Peyer's patch (tissue), 4 donors: Measurements from ENCODE around the gene ENPP6.

ENCODE experiments used
- CTCF ChIP-seq, 6 experiments: fragments of 450-650 bp in 4 of 6; fragments of 200-600 bp in 2 of 6; sonication (generic) in 1 of 6; IDR thresholded peaks; one replicate each; pipeline ENCODE4 v1.5.1; 2017 to 2019; ENCODE audit warnings: antibody characterized with exemption in 6 of 6, mild to moderate bottlenecking in 3 of 6, moderate library complexity in 1 of 6
- POLR2A ChIP-seq, 2 donors: fragments of 450-650 bp; IDR thresholded peaks; one replicate each; pipeline ENCODE4 v1.5.1; 2017; ENCODE audit warnings: antibody characterized with exemption in 2 of 2, mild to moderate bottlenecking in 2 of 2, moderate library complexity in 2 of 2

DNA sequence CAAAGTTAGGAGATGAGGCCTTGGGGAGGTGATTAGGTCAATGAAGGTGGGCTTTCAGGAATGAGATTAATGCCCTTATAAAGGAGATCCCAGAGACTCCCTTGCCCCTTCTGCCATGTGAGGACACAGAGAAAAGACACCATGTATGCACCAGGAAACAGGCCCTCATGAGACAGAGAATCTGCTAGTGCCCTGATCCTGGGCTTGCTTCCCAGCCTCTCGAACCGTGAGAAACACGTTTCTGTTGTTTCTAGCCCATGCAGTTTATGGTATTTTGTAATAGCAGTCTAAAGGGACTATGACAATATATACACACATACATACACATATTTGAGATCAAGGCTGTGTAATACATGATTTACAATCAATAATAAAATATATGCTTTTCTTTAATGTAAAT, 41.4 kb upstream of the ENPP6 start:
- TF ChIP-seq CTCF (IDR thresholded peaks at IDR 0.05) (no peak), POLR2A (IDR thresholded peaks at IDR 0.05) (no peak)
